ENCODE measurements around the gene DNAJA1. TPM values are rescaled to one million over a fixed set of nuclear protein-coding genes. Genes with fewer than 3 reads are reported as not detected.

DNAJA1 gene
- total RNA-seq, 3 donors from 2014 or later, result 76.6 to 122 (median 89.5) TPM

- no peaks in the 10 kb centered on the region for H3K36me3 ChIP-seq
- no peak for DNase-seq (ENCODE audit: low spot score in 2 of 2)
- intact Hi-C loops (cut with DNase I; ENCODE audit: low total_unique reads), result no loop called here
- TF ChIP-seq POLR2A (IDR thresholded peaks at IDR 0.05) (no peak), CTCF (IDR thresholded peaks at IDR 0.05) (no peak), POLR2AphosphoS5 (IDR thresholded peaks at IDR 0.05) (no peak)
- H3K27me3 ChIP-seq, result no peaks in the 10 kb centered on the region
- H3K4me3 ChIP-seq, result no peak overlapping the region
- no peaks in the 10 kb centered on the region for H3K9me3 ChIP-seq
- no peaks in the 10 kb centered on the region for H3K4me1 ChIP-seq
- no peak overlapping the region for H3K27ac ChIP-seq
Measured at GRCh38 chr9:33013962-33014664, 11.0 kb upstream of the DNAJA1 start.

- Histone ChIP-seq H3K4me3 (no peak overlapping the region), H3K9me3 (no peaks in the 10 kb centered on the region), H3K4me1 (no peaks in the 10 kb centered on the region), H3K27ac (no peak overlapping the region), H3K36me3 (no peaks in the 10 kb centered on the region), H3K27me3 (no peaks in the 10 kb centered on the region)
- intact Hi-C loops (cut with DNase I; ENCODE audit: low total_unique reads), result no loop called here
- DNase-seq (ENCODE audit: low spot score in 2 of 2), result no peak
- TF ChIP-seq POLR2AphosphoS5 (IDR thresholded peaks at IDR 0.05) (no peak), CTCF (IDR thresholded peaks at IDR 0.05) (no peak), POLR2A (IDR thresholded peaks at IDR 0.05) (no peak)
Measured at GRCh38 chr9:33014665-33015014, 10.4 kb upstream of the DNAJA1 start.

- Histone ChIP-seq H3K9me3 (no peaks in the 10 kb centered on the region), H3K4me1 (no peaks in the 10 kb centered on the region), H3K36me3 (no peaks in the 10 kb centered on the region), H3K27ac (no peak overlapping the region), H3K27me3 (no peaks in the 10 kb centered on the region), H3K4me3 (no peak overlapping the region)
- no peak for TF ChIP-seq POLR2A (IDR thresholded peaks at IDR 0.05)
- no peak for TF ChIP-seq CTCF (IDR thresholded peaks at IDR 0.05)
- no peak for TF ChIP-seq POLR2AphosphoS5 (IDR thresholded peaks at IDR 0.05)
- intact Hi-C loops (cut with DNase I; ENCODE audit: low total_unique reads), result no loop called here
- no peak for DNase-seq (ENCODE audit: low spot score in 2 of 2)
Measured at GRCh38 chr9:33017283-33018041, 7.6 kb upstream of the DNAJA1 start.

GRCh38 chr9:33019797-33020196, 5.3 kb upstream of the DNAJA1 start:
- Histone ChIP-seq H3K4me1 (peaks cover 0 to 9% of the 10 kb centered on the region in 2 donors), H3K27me3 (no peaks in the 10 kb centered on the region), H3K9me3 (no peaks in the 10 kb centered on the region), H3K4me3 (no peak overlapping the region), H3K36me3 (no peaks in the 10 kb centered on the region), H3K27ac (no peak overlapping the region)
- DNase-seq (ENCODE audit: low spot score in 2 of 2), result no peak
- intact Hi-C loops (cut with DNase I; ENCODE audit: low total_unique reads), result no loop called here
- no peak for TF ChIP-seq POLR2AphosphoS5 (IDR thresholded peaks at IDR 0.05)

GRCh38 chr9:33022303-33022702, 2.8 kb upstream of the DNAJA1 start:
- intact Hi-C loops (cut with DNase I; ENCODE audit: low total_unique reads), result no loop called here
- Histone ChIP-seq H3K27me3 (no peaks in the 10 kb centered on the region), H3K9me3 (no peaks in the 10 kb centered on the region), H3K27ac (no peak overlapping the region), H3K36me3 (no peaks in the 10 kb centered on the region), H3K4me3 (no peak overlapping the region), H3K4me1 (peaks cover 0 to 15% of the 10 kb centered on the region in 2 donors)
- DNase-seq (ENCODE audit: low spot score in 2 of 2), result no peak
- TF ChIP-seq POLR2A (IDR thresholded peaks at IDR 0.05) (no peak), CTCF (IDR thresholded peaks at IDR 0.05) (no peak), POLR2AphosphoS5 (IDR thresholded peaks at IDR 0.05) (no peak)
